Liver (tissue), 9 donors: ENCODE measurements around the gene LTB4R2. TPM values are rescaled to one million over a fixed set of nuclear protein-coding genes. Genes with fewer than 3 reads are reported as not detected.

Source experiments
- DNase-seq: peaks from one replicate; pipeline ENCODE4 v3.0.0-alpha.2; 2017; ENCODE audit warnings: low spot score
- H3K27ac ChIP-seq, 2 donors: one replicate each; pipeline ENCODE4 v1.7.0; 2013; ENCODE audit warnings: inconsistent platforms in 2 of 2, low read length in 2 of 2, control low read depth in 1 of 2, low read depth in 1 of 2, mild to moderate bottlenecking in 1 of 2
- H3K27me3 ChIP-seq, 4 donors: one replicate each; pipeline versions ENCODE4 v1.6.1 to v1.7.0; 2013; ENCODE audit warnings: low read length in 3 of 4, inconsistent platforms in 1 of 4, mild to moderate bottlenecking in 1 of 4, moderate library complexity in 1 of 4; ENCODE audit not compliant: control insufficient read depth in 4 of 4, insufficient read depth in 4 of 4
- H3K36me3 ChIP-seq, 4 donors: one replicate each; pipeline versions ENCODE4 v1.6.1 to v1.7.0; 2013; ENCODE audit warnings: low read length in 3 of 4, mild to moderate bottlenecking in 3 of 4, low read depth in 1 of 4, moderate library complexity in 1 of 4; ENCODE audit not compliant: control insufficient read depth in 4 of 4, insufficient read depth in 3 of 4
- H3K4me1 ChIP-seq, 4 donors: one replicate each; pipeline versions ENCODE4 v1.6.1 to v1.7.0; 2013; ENCODE audit warnings: low read length in 3 of 4, mild to moderate bottlenecking in 3 of 4, moderate library complexity in 1 of 4; ENCODE audit not compliant: control insufficient read depth in 4 of 4, insufficient read depth in 4 of 4
- H3K4me3 ChIP-seq, 3 donors: one replicate each; pipeline versions ENCODE4 v1.6.1 to v1.7.0; 2013; ENCODE audit warnings: low read length in 3 of 3, control low read depth in 1 of 3, low read depth in 1 of 3, mild to moderate bottlenecking in 1 of 3
- H3K9ac ChIP-seq, 2 donors: one replicate each; pipeline ENCODE4 v1.7.0; 2013; ENCODE audit warnings: low read length in 2 of 2, mild to moderate bottlenecking in 2 of 2, moderate library complexity in 2 of 2, control low read depth in 1 of 2, low read depth in 1 of 2
- H3K9me3 ChIP-seq, 4 donors: one replicate each; pipeline versions ENCODE4 v1.6.1 to v1.7.0; 2013; ENCODE audit warnings: low read length in 3 of 4; ENCODE audit not compliant: control insufficient read depth in 4 of 4
- EGR1 ChIP-seq, 2 donors: IDR thresholded peaks; 2 replicates each; pipeline ENCODE4 v1.6.1; 2016 to 2018; ENCODE audit warnings: antibody characterized with exemption in 2 of 2, low read depth in 2 of 2
- FOXA1 ChIP-seq: IDR thresholded peaks from 2 replicates; pipeline ENCODE4 v1.6.1; 2016; ENCODE audit warnings: antibody characterized with exemption
- FOXA2 ChIP-seq: IDR thresholded peaks from 2 replicates; pipeline ENCODE4 v1.6.1; 2016; ENCODE audit warnings: antibody characterized with exemption
- HNF4A ChIP-seq, 2 donors: conservative IDR thresholded peaks; 2 replicates each; pipeline ENCODE4 v1.6.1; 2016; ENCODE audit warnings: antibody characterized with exemption in 2 of 2, mild to moderate bottlenecking in 2 of 2
- HNF4G ChIP-seq: IDR thresholded peaks from 2 replicates; pipeline ENCODE4 v1.6.1; 2016; ENCODE audit warnings: antibody characterized with exemption
- NR2F2 ChIP-seq: IDR thresholded peaks from 2 replicates; pipeline ENCODE4 v1.6.1; 2016; ENCODE audit warnings: antibody characterized with exemption
- RAD21 ChIP-seq, 2 donors: IDR thresholded peaks; 2 replicates each; pipeline ENCODE4 v1.6.1; 2016; ENCODE audit warnings: antibody characterized with exemption in 2 of 2, mild to moderate bottlenecking in 2 of 2
- RXRA ChIP-seq, 2 donors: IDR thresholded peaks; 2 replicates each; pipeline ENCODE4 v1.6.1; 2017 to 2018; ENCODE audit warnings: antibody characterized with exemption in 2 of 2, mild to moderate bottlenecking in 1 of 2
- SP1 ChIP-seq: IDR thresholded peaks from 2 replicates; pipeline ENCODE4 v1.6.1; 2018; ENCODE audit warnings: antibody characterized with exemption, mild to moderate bottlenecking
- TAF1 ChIP-seq: conservative IDR thresholded peaks from 2 replicates; pipeline ENCODE4 v1.6.1; 2016; ENCODE audit warnings: antibody characterized with exemption, mild to moderate bottlenecking
- YY1 ChIP-seq: IDR thresholded peaks from 2 replicates; pipeline ENCODE4 v1.6.1; 2016; ENCODE audit warnings: antibody characterized with exemption, mild to moderate bottlenecking
- WGBS: extraction: QIAGEN DNeasy Blood & Tissue Kit; methylation state at CpG from one replicate; pipeline ENCODE4 v1.1.7; 2013; 5-methylcytosine and 5-hydroxymethylcytosine counted together
- polyA plus RNA-seq, 2 donors: library from polyadenylated mRNA; stranded (reverse) in 1 of 2; unstranded in 1 of 2; fragments of 200-250 nt in 1 of 2; fragments of >200 nt in 1 of 2; fragmentation: Nextera tagmentation in 1 of 2; extraction: Ambion mirVana in 1 of 2; gene quantifications; one replicate each; pipeline versions ENCODE4 v1.2.1 to v1.2.3, GENCODE V29; 2013 to 2015
- total RNA-seq, 2 donors: library from RNA; depleted of rRNA; stranded (reverse); fragments of >200 nt; gene quantifications; one replicate each; pipeline ENCODE4 v1.2.3, GENCODE V29; 2014
- TF ChIP-seq, protein P1 (sequence below): IDR thresholded peaks from 2 replicates; pipeline ENCODE4 v1.6.1; 2016; ENCODE audit warnings: antibody characterized with exemption
- TF ChIP-seq, protein P2 (sequence below): fragments of 150-350 bp; IDR thresholded peaks from 2 replicates; pipeline ENCODE4 v1.5.1; 2017; ENCODE audit warnings: improper control_type of control experiment, low read depth, low read length; ENCODE audit not compliant: missing input control
- TF ChIP-seq, protein P3 (sequence below): IDR thresholded peaks from 2 replicates; pipeline ENCODE4 v1.6.1; 2016; ENCODE audit warnings: antibody characterized with exemption
- TF ChIP-seq, protein P4 (sequence below): IDR thresholded peaks from 2 replicates; pipeline ENCODE4 v1.6.1; 2016; ENCODE audit warnings: antibody characterized with exemption, mild to moderate bottlenecking
- TF ChIP-seq, protein P5 (sequence below): IDR thresholded peaks from 2 replicates; pipeline ENCODE4 v1.6.1; 2016; ENCODE audit warnings: antibody characterized with exemption
- donor health status: healthy.
- donor health status: healthy.
- donor health status: healthy.
- donor health status: healthy.
- donor health status: healthy.

The LTB4R2 gene
- total and polyA plus RNA-seq, 4 donors: 0.28 to 11.3 (median 1.9) TPM

DNA sequence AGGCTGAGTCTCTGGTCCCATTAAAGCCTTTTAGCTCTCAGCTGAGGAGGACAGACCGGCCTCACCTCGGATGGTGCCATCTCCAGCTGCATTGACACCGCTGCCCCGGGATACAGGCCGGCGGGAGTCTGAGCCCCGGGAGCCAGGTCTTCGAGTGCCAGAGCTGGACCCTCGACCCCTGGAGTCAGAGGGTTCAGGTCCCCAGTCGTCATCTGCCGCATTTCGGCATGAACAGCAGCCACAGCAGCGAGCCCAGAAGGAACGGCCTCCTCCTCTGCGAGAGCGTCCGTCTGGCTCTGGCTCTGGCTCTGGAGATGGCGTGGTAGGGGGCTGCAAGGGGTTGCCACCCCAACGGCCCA is 48.0 kb upstream of the LTB4R2 start:
- no peak overlapping the region for H3K4me3 ChIP-seq
- DNase-seq: no peak
- H3K4me1 ChIP-seq: no peaks in the 10 kb centered on the region
- 94% methylated on average over 19 of the region's 19 CpGs for WGBS
- no peaks in the 10 kb centered on the region for H3K9me3 ChIP-seq
- no peak overlapping the region for H3K27ac ChIP-seq
- peaks cover 0 to 23% (median 3%) of the 10 kb centered on the region in 4 donors for H3K36me3 ChIP-seq
- no peaks in the 10 kb centered on the region for H3K27me3 ChIP-seq
- TF ChIP-seq HNF4G: no peak
- no peak overlapping the region for H3K9ac ChIP-seq

DNA sequence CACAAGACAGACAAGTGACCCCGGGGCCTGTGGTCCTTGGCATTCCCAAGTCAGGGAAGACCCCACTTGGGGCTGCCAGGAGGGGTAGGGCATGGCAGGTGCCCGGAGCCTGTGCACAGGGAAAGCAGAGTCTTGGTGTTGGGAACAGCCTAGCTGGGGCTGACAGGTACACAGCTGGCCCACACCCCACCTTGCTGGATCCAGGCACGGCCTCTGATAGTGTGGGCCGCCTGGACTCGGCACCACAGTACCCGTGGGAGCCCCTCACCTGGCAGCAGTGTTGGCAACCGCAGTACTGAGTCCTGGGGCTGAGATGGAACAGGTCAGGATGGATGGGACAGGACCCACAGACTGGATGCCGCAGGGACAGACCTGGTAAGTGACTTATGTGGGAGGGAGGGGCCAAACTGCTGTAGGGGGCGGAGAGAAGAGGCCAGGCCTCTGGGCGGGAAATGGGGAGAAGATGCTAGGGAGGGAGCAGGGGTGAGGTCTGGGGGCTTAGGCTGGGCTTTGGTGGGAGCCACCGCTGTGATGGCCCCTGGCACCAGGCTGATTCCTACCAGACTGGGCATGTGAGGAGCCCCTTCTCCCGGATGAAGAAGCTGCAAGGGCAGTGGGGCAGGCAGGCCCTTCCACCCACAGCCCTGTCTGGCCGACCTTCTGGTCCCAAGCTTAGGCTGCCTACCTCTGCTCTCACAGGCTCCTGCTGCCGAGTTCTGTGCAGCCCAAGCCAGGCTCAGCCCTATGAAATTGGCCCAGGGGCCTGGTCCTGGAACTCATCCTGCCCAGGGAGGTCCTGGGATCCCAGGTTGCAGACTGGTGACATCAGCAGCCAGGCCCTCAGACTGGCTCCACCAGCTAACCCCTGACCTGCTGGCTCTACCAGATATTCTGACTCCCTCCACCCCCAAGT is 46.9 kb upstream of the LTB4R2 start, which contains the start of gene TGM1:
Gene TGM1 (minus strand): TSS at position 357 of the 913 bp plus-strand sequence. CDS start 825 bp downstream, outside the sequence.
- H3K4me1 ChIP-seq: no peaks in the 10 kb centered on the region
- TF ChIP-seq, protein P1, sequence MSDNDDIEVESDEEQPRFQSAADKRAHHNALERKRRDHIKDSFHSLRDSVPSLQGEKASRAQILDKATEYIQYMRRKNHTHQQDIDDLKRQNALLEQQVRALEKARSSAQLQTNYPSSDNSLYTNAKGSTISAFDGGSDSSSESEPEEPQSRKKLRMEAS: no peak
- TF ChIP-seq EGR1 (IDR thresholded peaks at IDR 0.05; ENCODE audit: low read depth in 2 of 2) (no peak), HNF4A (conservative IDR thresholded peaks at IDR 0.05) (no peak)
- TF ChIP-seq, protein P2, sequence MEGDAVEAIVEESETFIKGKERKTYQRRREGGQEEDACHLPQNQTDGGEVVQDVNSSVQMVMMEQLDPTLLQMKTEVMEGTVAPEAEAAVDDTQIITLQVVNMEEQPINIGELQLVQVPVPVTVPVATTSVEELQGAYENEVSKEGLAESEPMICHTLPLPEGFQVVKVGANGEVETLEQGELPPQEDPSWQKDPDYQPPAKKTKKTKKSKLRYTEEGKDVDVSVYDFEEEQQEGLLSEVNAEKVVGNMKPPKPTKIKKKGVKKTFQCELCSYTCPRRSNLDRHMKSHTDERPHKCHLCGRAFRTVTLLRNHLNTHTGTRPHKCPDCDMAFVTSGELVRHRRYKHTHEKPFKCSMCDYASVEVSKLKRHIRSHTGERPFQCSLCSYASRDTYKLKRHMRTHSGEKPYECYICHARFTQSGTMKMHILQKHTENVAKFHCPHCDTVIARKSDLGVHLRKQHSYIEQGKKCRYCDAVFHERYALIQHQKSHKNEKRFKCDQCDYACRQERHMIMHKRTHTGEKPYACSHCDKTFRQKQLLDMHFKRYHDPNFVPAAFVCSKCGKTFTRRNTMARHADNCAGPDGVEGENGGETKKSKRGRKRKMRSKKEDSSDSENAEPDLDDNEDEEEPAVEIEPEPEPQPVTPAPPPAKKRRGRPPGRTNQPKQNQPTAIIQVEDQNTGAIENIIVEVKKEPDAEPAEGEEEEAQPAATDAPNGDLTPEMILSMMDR: no peak
- no peak within 1 kb of the TSS for H3K4me3 ChIP-seq
- no peaks in the 10 kb centered on the region for H3K9me3 ChIP-seq
- peaks cover 0 to 34% (median 8%) of the 10 kb centered on the region in 4 donors for H3K36me3 ChIP-seq
- DNase-seq: no peak
- no peak within 1 kb of the TSS for H3K27ac ChIP-seq
- H3K9ac ChIP-seq: no peak within 1 kb of the TSS
- WGBS: 93% methylated on average over 14 of the region's 14 CpGs
- no peaks in the 10 kb centered on the region for H3K27me3 ChIP-seq

DNA sequence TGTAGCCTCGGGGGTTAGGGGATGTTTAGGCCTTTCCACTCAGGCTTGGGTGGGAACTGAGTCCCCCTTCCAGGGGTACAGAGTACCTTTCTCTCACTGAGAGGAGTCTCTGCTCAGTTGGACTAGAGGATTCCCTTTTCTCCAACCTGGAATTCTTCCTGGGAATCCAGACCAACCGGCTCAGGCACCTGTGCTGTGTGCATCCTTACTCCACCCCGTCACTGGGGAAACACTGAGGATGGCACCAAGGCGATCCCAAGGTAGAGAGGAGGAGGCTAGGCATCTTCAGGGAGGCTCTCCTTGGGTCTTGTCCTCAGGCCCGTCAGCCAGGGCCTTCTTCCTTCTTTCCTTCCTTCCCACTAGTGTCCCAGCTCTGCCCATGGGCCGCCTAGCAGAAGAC is 46.1 kb upstream of the LTB4R2 start:
- no peak for DNase-seq
- Histone ChIP-seq H3K9me3 (no peaks in the 10 kb centered on the region), H3K27ac (no peak overlapping the region), H3K4me1 (no peaks in the 10 kb centered on the region), H3K36me3 (peaks cover 0 to 36% (median 8%) of the 10 kb centered on the region in 4 donors), H3K4me3 (no peak overlapping the region), H3K27me3 (no peaks in the 10 kb centered on the region), H3K9ac (no peak overlapping the region)
- 87% methylated on average over 6 of the region's 6 CpGs for WGBS
- TF ChIP-seq, protein P3, sequence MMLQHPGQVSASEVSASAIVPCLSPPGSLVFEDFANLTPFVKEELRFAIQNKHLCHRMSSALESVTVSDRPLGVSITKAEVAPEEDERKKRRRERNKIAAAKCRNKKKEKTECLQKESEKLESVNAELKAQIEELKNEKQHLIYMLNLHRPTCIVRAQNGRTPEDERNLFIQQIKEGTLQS: no peak
- TF ChIP-seq FOXA1: no peak
- TF ChIP-seq, protein P4, sequence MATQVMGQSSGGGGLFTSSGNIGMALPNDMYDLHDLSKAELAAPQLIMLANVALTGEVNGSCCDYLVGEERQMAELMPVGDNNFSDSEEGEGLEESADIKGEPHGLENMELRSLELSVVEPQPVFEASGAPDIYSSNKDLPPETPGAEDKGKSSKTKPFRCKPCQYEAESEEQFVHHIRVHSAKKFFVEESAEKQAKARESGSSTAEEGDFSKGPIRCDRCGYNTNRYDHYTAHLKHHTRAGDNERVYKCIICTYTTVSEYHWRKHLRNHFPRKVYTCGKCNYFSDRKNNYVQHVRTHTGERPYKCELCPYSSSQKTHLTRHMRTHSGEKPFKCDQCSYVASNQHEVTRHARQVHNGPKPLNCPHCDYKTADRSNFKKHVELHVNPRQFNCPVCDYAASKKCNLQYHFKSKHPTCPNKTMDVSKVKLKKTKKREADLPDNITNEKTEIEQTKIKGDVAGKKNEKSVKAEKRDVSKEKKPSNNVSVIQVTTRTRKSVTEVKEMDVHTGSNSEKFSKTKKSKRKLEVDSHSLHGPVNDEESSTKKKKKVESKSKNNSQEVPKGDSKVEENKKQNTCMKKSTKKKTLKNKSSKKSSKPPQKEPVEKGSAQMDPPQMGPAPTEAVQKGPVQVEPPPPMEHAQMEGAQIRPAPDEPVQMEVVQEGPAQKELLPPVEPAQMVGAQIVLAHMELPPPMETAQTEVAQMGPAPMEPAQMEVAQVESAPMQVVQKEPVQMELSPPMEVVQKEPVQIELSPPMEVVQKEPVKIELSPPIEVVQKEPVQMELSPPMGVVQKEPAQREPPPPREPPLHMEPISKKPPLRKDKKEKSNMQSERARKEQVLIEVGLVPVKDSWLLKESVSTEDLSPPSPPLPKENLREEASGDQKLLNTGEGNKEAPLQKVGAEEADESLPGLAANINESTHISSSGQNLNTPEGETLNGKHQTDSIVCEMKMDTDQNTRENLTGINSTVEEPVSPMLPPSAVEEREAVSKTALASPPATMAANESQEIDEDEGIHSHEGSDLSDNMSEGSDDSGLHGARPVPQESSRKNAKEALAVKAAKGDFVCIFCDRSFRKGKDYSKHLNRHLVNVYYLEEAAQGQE: no peak
- TF ChIP-seq FOXA2: no peak
- TF ChIP-seq SP1: no peak
- no peak for TF ChIP-seq RXRA (IDR thresholded peaks at IDR 0.05)
- TF ChIP-seq RAD21 (IDR thresholded peaks at IDR 0.05): no peak
- TF ChIP-seq, protein P1: no peak
- TF ChIP-seq TAF1: no peak
- no peak for TF ChIP-seq YY1
- TF ChIP-seq, protein P5, sequence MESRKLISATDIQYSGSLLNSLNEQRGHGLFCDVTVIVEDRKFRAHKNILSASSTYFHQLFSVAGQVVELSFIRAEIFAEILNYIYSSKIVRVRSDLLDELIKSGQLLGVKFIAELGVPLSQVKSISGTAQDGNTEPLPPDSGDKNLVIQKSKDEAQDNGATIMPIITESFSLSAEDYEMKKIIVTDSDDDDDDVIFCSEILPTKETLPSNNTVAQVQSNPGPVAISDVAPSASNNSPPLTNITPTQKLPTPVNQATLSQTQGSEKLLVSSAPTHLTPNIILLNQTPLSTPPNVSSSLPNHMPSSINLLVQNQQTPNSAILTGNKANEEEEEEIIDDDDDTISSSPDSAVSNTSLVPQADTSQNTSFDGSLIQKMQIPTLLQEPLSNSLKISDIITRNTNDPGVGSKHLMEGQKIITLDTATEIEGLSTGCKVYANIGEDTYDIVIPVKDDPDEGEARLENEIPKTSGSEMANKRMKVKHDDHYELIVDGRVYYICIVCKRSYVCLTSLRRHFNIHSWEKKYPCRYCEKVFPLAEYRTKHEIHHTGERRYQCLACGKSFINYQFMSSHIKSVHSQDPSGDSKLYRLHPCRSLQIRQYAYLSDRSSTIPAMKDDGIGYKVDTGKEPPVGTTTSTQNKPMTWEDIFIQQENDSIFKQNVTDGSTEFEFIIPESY: no peak
- TF ChIP-seq, protein P2: no peak
- no peak for TF ChIP-seq NR2F2
- no peak for TF ChIP-seq HNF4A (conservative IDR thresholded peaks at IDR 0.05)
- TF ChIP-seq EGR1 (IDR thresholded peaks at IDR 0.05; ENCODE audit: low read depth in 2 of 2): no peak
